ENCODE measurements around the gene YRDC. TPM values are rescaled to one million over a fixed set of nuclear protein-coding genes. Genes with fewer than 3 reads are reported as not detected.
A peak's percentile ranks its signal among the peaks of the same experiment; 100 is the strongest.

YRDC gene, protein sequence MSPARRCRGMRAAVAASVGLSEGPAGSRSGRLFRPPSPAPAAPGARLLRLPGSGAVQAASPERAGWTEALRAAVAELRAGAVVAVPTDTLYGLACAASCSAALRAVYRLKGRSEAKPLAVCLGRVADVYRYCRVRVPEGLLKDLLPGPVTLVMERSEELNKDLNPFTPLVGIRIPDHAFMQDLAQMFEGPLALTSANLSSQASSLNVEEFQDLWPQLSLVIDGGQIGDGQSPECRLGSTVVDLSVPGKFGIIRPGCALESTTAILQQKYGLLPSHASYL
- total RNA-seq = 10 to 100 TPM; 11.6 to 19.3 (median 12.5) TPM

DNA sequence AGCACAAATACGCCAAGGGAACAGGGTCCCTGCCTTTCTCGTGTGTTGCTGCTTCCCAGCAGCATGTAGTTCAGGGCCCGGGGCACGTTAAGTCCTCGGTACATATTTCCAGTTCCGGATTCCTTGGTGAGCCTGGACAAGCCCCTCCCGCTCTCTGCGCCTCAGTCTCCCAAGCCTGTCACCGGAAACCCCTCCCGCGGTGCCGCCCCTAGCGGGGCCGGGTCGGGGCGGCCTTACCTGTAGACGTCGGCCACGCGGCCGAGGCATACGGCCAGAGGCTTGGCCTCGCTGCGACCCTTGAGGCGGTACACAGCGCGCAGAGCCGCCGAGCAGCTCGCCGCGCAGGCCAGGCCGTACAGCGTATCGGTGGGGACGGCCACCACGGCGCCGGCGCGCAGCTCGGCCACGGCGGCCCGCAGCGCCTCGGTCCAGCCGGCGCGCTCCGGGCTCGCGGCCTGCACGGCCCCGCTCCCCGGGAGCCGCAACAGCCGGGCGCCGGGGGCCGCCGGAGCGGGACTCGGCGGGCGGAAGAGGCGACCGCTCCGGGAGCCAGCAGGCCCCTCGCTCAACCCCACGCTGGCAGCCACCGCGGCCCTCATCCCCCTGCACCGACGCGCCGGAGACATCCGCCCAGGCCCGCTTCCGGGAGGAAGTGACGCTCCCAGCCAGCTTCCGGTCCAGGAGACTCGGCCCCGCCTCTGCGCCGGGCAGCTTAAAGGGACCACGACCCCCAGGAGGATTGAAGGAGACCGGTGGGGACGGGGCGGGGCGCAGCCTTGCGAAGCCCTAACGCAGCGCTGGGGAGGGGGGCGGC lies at the start of gene YRDC, which contains the start of gene C1orf122:
Gene YRDC, minus strand, starts transcription at position 654 of the 814 bp plus-strand sequence. Its CDS starts 28 bp downstream, at position 626.
Gene C1orf122, plus strand, starts transcription at position 236 of the 814 bp plus-strand sequence. CDS start 615 bp downstream, outside the sequence.
- Histone ChIP-seq H3K4me3 (peak within 1 kb of the TSS; percentile 88 to 98 (median 96)), H3K9me3 (no peaks in the 10 kb centered on the region), H3K36me3 (peaks cover 4% of the 10 kb centered on the region), H3K27ac (peak within 1 kb of the TSS; percentile 93 to 98), H3K27me3 (no peaks in the 10 kb centered on the region), H3K4me1 (peaks cover 4 to 14% of the 10 kb centered on the region in 2 donors)
- peak; percentile 90 to 94 for DNase-seq (ENCODE audit: low spot score in 2 of 2)
- intact Hi-C loops (cut with DNase I; ENCODE audit: low total_unique reads) = loop anchor here (5.0 kb wide), 1 partner anchor 1040 kb away; no protein-coding TSS in a partner anchor
- TF ChIP-seq, protein P1, sequence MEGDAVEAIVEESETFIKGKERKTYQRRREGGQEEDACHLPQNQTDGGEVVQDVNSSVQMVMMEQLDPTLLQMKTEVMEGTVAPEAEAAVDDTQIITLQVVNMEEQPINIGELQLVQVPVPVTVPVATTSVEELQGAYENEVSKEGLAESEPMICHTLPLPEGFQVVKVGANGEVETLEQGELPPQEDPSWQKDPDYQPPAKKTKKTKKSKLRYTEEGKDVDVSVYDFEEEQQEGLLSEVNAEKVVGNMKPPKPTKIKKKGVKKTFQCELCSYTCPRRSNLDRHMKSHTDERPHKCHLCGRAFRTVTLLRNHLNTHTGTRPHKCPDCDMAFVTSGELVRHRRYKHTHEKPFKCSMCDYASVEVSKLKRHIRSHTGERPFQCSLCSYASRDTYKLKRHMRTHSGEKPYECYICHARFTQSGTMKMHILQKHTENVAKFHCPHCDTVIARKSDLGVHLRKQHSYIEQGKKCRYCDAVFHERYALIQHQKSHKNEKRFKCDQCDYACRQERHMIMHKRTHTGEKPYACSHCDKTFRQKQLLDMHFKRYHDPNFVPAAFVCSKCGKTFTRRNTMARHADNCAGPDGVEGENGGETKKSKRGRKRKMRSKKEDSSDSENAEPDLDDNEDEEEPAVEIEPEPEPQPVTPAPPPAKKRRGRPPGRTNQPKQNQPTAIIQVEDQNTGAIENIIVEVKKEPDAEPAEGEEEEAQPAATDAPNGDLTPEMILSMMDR (IDR thresholded peaks at IDR 0.05) = no peak
- TF ChIP-seq POLR2A (IDR thresholded peaks at IDR 0.05) (peak; percentile 68), POLR2AphosphoS5 (IDR thresholded peaks at IDR 0.05) (peak; percentile 87 to 92 (median 90))

- H3K27me3 ChIP-seq = no peaks in the 10 kb centered on the region
- H3K4me3 ChIP-seq = no peak overlapping the region
- no peak for DNase-seq (ENCODE audit: low spot score in 2 of 2)
- peaks cover 0 to 16% of the 10 kb centered on the region in 2 donors for H3K4me1 ChIP-seq
- intact Hi-C loops (cut with DNase I; ENCODE audit: low total_unique reads) = no loop called here
- H3K9me3 ChIP-seq = no peaks in the 10 kb centered on the region
- TF ChIP-seq POLR2A (IDR thresholded peaks at IDR 0.05) (no peak), POLR2AphosphoS5 (IDR thresholded peaks at IDR 0.05) (no peak)
- TF ChIP-seq, protein P1 (IDR thresholded peaks at IDR 0.05) = no peak
- H3K36me3 ChIP-seq = no peaks in the 10 kb centered on the region
- no peak overlapping the region for H3K27ac ChIP-seq
Measured at GRCh38 chr1:37854406-37854805, 46.4 kb upstream of the YRDC start.

- H3K27me3 ChIP-seq = no peaks in the 10 kb centered on the region
- DNase-seq (ENCODE audit: low spot score in 2 of 2) = no peak
- H3K9me3 ChIP-seq = no peaks in the 10 kb centered on the region
- intact Hi-C loops (cut with DNase I; ENCODE audit: low total_unique reads) = no loop called here
- peaks cover 0 to 10% of the 10 kb centered on the region in 2 donors for H3K4me1 ChIP-seq
- H3K36me3 ChIP-seq = no peaks in the 10 kb centered on the region
- TF ChIP-seq, protein P1 (IDR thresholded peaks at IDR 0.05) = no peak
- TF ChIP-seq POLR2A (IDR thresholded peaks at IDR 0.05) = no peak
- TF ChIP-seq POLR2AphosphoS5 (IDR thresholded peaks at IDR 0.05) = no peak
- H3K27ac ChIP-seq = no peak overlapping the region
- H3K4me3 ChIP-seq = no peak overlapping the region
Measured at GRCh38 chr1:37853157-37853556, 45.1 kb upstream of the YRDC start.

DNA sequence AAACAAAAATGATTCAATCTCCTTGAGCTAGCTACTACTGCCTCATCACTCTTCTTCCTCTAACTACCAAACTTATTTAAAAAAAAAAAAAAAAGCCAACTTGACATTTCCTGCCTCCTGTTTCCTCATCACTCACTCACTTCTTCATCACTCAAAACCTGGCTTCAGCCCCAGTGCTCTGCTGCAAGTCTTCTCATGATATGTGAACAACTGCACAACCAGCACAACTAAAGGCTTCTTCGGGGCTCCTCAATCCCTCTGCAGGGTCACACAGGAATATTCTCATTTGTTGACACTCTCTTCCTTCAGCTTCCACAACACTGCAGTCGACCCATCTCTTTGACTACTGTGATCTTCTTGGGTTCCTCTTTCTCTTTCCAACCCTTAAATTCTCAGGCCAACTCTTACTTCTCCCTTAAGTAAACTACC lies 43.8 kb upstream of the YRDC start:
- Histone ChIP-seq H3K36me3 (no peaks in the 10 kb centered on the region), H3K4me1 (peaks cover 0 to 8% of the 10 kb centered on the region in 2 donors)

More for the DNA sequence above, 43.8 kb upstream of the YRDC start:
- Histone ChIP-seq H3K9me3 (no peaks in the 10 kb centered on the region), H3K27ac (no peak overlapping the region), H3K27me3 (no peaks in the 10 kb centered on the region), H3K4me3 (no peak overlapping the region)
- DNase-seq (ENCODE audit: low spot score in 2 of 2) = no peak
- intact Hi-C loops (cut with DNase I; ENCODE audit: low total_unique reads) = no loop called here
- TF ChIP-seq POLR2AphosphoS5 (IDR thresholded peaks at IDR 0.05) (no peak), POLR2A (IDR thresholded peaks at IDR 0.05) (no peak)
- TF ChIP-seq, protein P1 (IDR thresholded peaks at IDR 0.05) = no peak

Data from breast epithelium (tissue), 4 donors.